GM12891 (cell line): ENCODE data around the gene RPS6KA3.

Experiments used
- PAX5 ChIP-seq: IDR thresholded peaks from 2 replicates; pipeline ENCODE4 v1.6.1; 2011; ENCODE audit warnings: low read length, moderate library complexity, mild to moderate bottlenecking; ENCODE audit not compliant: insufficient read depth, severe bottlenecking
- POLR2A ChIP-seq: IDR thresholded peaks from 2 replicates; pipeline ENCODE4 v1.6.1; 2011; ENCODE audit warnings: low read depth, low read length, control low read depth
- POLR2AphosphoS5 ChIP-seq: IDR thresholded peaks from 2 replicates; pipeline ENCODE4 v1.6.1; 2011; ENCODE audit warnings: low read depth, low read length, control low read depth
- POU2F2 ChIP-seq: IDR thresholded peaks from 2 replicates; pipeline ENCODE4 v1.6.1; 2011; ENCODE audit warnings: low read depth, mild to moderate bottlenecking, control low read depth, low read length, moderate library complexity
- SPI1 ChIP-seq: IDR thresholded peaks from 2 replicates; pipeline ENCODE4 v1.6.1; 2011; ENCODE audit warnings: low read depth, low read length, control low read depth
- TAF1 ChIP-seq: IDR thresholded peaks from 2 replicates; pipeline ENCODE4 v1.6.1; 2011; ENCODE audit warnings: low read depth, low read length, control low read depth

- TF ChIP-seq POLR2AphosphoS5 (no peak), POLR2A (no peak), POU2F2 (no peak), PAX5 (no peak), TAF1 (no peak), SPI1 (no peak)
These were observed 18.3 kb upstream of the RPS6KA3 start for GRCh38 chrX:20284992-20285391.
